ENCODE data around the gene CYBC1.

DNA sequence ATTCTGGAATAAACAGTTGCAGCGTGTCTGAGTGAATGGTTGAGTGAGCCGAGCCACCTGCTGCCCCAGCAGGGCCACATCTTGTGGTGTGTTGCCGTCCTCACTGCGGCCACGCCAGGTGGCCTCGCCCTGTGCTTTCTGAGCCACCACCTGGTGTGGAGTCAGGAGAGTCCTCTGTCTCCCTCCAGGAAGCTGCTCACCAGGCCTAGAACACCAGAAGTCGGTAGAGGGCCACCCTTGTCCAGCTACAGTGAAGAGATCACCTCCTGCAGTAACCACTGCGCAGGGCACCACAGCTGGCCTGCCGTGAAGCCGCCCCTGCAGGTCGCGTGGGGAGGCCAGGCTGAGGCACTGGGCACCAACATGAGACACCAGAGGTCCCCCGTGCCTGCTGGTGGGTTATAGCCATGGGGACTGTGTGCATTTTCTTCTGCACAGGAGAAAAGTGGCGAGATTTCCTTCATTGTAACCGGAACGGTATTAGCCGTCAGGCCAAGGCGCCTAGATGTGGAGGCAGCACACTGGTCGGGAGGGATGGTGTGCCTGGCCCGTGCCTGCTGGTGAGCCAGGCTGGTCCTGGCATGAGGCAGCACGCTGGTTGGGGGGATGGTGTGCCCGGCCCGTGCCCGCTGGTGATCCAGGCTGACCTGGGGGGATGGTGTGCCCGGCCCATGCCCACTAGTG is 40.1 kb upstream of the CYBC1 start:
- TF ChIP-seq RAD21 (IDR thresholded peaks at IDR 0.05; ENCODE audit: low read length) (no peak), CTCF (conservative IDR thresholded peaks at IDR 0.05; ENCODE audit: low read depth, low read length) (no peak), POLR2A (IDR thresholded peaks at IDR 0.05; ENCODE audit: low read depth, low read length) (no peak), MXI1 (IDR thresholded peaks at IDR 0.05; ENCODE audit: borderline replicate concordance, low read depth, low read length) (no peak), CEBPB (IDR thresholded peaks at IDR 0.05; ENCODE audit: low read depth, low read length) (no peak), CHD1 (IDR thresholded peaks at IDR 0.05; ENCODE audit: low read depth, low read length) (no peak), USF2 (IDR thresholded peaks at IDR 0.05; ENCODE audit: low read depth, low read length) (no peak), RFX5 (IDR thresholded peaks at IDR 0.05; ENCODE audit: low read depth, low read length) (no peak), FOS (IDR thresholded peaks at IDR 0.05; ENCODE audit: low read depth, low read length) (no peak), NFE2L2 (IDR thresholded peaks at IDR 0.05; ENCODE audit: low read depth, low read length) (no peak), BHLHE40 (IDR thresholded peaks at IDR 0.05; ENCODE audit: low read depth, low read length) (no peak)

All from IMR-90 (cell line).